GM18867 (cell line): ENCODE measurements around the gene EPHB1.
A peak's percentile ranks its signal among the peaks of the same experiment; 100 is the strongest.

Experiments used
- ATAC-seq: cut with Tn5 transposase; IDR thresholded peaks from one replicate; pipeline ENCODE4 v1.9.1; 2021; ENCODE audit warnings: mild to moderate bottlenecking, moderate library complexity; ENCODE audit not compliant: unreplicated experiment

The EPHB1 gene

DNA sequence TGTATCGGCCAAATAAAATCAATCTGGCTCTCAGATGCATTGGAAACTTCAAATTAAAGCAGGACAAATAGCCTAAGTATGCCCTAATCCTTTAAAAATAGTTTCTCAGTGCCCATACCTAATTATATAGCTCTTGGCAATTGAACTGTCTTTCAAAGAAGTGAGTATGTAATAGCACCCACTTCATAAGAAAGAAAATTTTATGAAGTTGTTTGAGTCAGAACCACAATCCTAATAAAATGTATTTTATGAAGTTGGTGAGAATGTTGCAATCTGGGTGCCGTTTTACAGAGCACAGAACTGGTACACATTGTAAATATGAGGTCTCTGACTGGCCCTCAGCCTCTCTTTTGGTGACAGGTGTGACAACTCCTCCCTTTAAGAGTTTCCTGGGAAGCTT lies 45.4 kb downstream of the EPHB1 start:
- no peak for ATAC-seq

DNA sequence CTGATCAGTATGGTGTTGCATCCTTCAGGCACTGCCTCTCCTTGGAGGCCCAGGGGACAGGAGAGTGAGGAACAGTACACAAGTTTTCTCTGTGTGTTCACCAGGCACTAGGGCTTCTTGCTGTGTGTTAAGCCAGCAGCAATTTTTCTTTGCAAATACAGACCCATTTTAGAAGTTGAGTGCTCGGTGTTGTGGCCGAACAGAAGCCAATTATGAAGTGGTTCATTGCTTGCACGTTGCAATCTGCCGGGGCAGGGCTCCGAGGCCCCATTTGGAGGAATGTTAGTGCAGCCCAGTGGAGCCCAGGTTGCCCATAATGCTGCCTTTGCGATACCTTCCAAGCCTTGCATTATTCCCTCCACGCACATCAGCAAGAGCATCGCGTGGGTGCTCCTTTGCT lies 51.0 kb downstream of the EPHB1 start:
- ATAC-seq: no peak

DNA sequence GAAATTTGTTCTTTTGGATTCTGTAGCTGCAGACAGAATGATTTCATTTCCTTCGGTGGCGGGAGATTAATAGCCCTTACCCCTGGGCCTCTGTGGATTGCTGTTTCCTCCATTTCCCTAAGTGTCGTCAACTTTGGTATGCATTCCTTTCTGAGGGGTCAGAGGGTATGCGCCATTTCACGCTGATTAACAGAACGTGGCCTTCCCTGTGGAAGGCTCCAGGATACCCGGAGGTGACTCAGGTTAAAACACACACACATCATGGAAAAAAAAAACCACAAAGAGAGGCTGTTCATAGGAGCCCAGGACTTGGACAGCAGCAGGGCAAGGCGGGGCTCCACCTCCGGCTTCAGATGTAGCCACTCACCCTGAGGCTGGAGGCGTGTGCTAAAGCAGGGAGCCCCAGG lies 51.9 kb downstream of the EPHB1 start:
- ATAC-seq: no peak

DNA sequence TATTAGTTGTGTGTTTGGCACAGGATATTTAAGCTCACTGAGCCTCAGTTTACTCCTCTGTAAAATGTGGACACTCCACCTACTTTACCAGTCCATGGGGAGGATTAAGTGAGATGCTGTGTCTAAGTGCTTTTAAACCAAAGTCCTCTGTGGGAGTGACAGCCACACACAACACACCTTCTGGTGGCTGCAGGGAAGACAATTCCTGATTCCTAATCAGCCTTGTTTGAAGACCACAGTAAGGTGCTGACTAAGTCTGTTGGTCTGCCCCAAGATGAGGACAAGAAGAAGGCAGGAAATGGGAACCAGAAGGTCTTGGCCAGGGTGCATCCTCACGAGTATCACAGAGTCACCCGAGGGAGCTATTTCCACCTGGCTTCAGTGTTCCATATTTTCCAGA lies 52.3 kb downstream of the EPHB1 start:
- ATAC-seq: no peak

DNA sequence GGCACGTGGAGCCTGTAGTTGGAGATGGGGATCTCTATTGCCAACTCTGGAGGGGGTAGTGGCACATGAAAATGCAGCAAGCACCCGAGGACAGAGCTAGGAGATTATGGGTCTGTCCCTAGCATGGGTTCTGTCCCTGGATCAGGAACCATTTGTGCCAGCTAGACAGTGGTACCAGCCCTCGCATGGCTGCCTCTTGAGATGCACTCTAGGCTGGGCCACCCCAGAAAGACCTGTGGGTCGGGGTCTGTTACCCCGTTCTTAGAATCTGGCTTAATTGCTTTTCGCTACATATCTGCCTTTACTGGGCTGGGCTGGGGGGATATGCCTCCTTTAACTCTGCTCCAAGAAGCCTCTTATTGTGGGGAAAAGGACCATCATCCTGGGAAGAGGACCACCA lies 54.5 kb downstream of the EPHB1 start:
- no peak for ATAC-seq

DNA sequence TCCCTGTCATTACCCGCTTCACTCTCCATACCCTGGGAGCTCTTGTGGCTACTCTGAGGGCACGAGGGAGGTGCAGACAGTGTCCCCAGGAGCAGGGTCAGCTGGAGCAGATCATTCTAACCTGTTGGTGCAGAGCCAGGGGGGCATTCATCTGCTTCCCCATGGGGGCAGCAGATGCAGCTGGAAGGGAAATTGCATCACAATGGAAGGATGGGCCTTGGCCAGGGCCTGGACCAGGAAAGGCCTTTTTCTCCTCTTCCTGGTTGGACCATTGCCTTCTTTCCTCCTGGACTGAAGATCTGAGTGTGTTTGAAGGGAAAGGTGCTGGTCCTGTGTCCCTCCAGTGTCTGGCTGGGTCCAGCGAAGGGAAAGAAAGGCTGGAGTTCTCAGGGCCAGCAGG lies 55.7 kb downstream of the EPHB1 start:
- no peak for ATAC-seq

DNA sequence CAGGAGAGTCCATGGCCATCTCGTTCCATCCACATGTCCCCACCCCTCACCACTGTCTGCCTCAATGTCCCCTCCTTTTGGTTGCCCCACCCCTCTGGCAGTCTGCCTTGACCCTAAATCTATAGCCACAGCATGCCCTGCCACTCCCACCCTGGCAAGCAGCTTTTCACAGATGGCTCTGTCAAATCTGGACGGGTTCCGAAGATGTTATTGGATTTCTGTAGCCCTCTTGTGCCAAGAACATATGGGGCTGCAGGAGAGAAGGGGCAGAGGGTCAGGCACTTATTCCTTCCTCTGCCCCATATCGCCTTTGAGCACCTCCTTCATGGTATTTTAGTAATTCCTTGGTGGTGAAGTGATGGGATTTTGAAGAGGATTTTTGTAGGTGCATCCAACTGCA lies 57.1 kb downstream of the EPHB1 start:
- ATAC-seq: no peak

DNA sequence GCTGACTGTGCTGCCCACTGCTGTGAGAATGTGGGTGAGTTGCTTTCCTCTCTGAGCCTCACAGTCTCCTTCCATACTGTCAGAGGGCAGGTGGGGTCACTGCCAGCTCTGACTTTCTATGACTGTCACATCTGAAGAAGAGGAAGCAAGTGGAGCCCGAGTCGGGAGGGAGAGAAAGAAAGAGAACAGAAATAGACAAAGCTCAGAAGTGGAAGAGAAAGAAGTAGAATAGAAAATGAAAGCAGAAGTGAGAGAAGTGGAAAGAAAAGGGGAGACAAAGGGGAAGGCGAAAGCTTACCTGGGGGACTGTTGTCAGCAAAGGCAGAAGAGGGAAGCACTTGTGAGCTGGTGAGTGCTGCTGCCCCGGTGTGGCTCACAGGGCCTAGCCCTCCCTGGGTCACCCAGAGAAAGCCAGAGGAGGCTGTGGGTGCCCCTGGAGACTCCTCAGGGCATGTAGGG lies 57.9 kb downstream of the EPHB1 start:
- ATAC-seq: peak; percentile 95

DNA sequence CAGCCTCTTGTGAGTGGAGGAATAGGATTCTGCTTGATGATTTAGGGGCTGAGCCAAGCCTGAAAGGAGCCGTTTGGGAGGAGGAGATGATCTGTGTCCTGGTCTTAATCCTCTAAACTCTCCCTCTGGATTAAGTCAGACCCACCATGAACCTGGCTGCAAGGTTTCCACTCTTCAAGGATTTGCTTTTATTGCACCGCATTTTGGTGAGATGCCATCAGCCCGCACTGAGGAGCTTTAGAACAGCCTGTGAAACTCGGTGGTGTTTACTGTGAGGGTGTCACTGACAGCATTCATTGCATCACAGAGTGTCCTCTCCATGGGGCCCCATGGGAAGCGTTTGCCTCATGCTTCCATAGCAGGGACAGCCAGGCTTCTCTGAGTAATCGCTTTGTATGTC lies 59.2 kb downstream of the EPHB1 start:
- no peak for ATAC-seq

DNA sequence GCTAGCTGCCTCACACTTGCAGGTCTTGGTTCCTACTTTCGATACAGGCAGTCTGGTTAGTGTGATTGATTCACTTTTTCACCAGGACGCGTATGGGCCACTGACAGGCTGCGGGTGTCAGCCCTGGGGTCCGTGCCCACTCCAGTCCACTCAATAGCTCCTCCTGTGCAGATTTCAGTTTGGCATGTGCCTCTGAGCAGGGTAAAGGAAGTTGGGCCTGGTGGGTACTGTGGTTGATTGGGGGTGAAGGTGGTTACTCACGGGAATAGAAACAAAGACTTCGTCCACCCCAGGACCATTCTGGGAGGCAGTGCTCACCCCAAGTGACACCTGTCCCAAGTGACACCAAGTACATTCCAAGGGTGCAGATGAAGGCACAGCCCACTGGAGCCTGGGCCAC lies 62.3 kb downstream of the EPHB1 start:
- ATAC-seq: no peak

DNA sequence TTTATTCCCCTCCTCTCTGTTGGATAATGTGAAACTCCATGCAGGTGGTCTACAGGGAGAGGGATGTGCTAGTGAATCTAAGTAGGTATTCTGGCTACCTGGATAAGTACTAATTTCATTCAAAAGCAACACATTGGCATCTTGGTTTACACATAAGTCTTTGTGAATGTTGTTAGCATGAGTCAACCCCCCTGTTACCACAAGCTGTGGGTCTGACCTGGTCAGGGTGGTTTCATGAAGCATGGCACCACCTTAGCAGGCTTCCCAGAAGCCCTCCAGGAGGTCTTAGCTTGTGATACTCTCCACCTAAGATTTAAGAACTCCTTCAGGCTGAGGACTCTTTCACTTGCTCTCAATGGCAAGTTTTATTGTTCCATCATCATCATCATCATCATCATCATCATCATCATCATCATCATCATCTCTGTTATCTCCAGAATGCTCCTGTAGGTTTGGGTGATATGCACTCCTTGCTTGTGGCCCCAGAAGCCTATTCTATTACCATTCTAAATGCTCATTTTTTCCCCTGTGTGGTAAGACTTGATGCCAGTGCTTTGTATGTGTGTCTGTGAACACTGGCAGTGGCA lies 62.8 kb downstream of the EPHB1 start:
- no peak for ATAC-seq

DNA sequence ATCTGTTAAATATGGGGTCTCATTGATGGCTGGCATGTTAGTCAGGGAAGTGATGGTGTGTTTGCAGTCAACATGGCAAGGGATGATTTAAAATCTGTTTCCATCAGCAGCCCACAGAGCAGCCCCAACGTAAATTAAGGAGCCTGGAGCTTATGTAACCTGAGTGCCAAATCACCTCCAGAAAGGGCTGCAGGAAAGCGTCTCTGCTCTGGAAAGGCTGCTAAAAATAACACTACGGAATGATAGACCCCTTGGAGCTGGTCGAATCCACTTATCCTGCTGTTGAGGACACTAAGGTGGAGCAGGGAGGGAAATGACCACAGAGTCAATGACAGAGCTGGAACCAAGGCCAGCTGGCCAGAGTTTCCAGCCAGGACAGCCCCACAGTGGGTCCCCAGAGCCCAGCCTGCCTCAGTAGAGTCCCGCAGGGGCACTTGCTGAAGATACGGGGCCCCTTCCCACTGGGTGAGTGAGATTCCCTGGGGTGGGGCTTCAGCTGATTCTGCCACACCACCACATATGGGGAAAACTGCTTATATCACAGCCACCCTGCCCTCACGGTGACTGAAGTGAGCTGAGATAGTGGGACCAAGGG lies 63.5 kb downstream of the EPHB1 start:
- no peak for ATAC-seq

DNA sequence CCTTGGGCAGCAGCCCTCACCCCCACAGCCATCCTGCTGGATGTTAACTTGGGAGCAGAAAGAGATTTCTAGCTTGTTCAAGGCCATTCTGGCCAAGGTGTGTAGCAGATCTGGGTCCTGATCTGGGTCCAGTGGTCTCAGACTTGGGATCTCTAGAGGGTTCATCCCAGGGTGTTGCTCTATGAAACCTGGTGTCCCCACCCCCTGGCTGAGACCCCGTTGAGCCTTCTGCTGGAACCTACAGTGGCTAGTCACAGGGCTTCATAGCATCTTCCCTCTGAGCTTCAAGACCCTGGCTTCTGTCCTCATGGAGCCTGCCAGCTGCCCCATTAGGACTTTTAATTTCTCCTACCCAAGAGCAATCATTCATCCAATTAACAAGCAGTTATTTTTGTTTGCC lies 64.3 kb downstream of the EPHB1 start:
- no peak for ATAC-seq

DNA sequence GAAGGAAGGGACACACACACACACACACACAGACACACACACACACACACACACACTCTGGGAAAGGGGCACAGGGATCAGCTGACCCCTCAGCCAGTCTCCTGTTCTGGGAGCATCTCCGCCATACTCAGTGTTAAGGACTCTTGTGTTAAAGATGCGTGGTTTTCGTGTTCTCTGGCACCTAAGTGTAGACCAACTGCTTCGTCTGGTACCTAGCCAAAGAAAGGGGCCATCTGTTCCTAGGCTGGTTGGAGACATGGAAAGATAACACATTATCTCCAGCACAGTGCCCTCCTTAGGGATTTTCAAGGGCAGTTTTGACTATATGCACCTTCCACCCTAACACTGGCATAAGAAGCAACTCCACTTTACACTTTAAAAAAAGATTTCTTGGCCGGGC lies 65.1 kb downstream of the EPHB1 start:
- no peak for ATAC-seq

DNA sequence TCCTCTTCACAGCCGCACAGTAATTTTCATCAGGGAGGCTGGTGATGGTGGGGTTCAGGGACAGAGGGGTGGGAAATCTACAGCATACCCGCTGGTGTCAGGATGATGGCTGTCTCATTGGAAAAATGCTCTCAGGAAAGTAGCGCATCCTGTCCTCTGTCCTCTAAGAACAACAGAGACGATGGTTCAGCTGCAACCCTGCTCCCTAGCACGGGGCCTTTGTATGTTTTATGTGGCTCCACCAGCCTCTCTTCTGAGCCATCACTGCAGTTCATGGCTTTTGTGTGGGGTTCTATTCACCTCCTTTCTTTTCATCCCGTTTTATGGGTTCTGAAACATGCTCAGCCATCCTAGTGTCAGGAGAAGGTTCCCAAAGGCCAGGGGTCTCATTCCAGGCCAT lies 68.9 kb downstream of the EPHB1 start:
- ATAC-seq: no peak

DNA sequence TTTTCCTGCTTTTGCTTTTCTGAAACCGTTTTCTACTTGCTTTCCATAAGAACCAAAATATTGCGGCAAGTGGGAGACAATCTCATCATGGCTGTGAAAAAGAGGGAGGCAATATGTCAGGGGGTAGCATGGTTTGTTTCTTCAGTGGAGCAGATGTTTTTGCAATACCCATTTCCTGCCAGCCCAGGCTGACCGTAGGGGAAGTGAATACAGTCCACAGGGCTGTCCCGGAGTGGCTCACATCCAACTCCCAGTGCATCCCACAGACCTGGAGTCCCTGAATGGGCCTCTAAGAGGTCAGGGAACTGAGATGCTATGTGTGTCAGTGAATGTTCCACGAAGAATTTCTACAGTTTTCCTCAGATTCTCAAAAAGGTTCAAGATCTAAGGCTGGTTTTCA lies 69.6 kb downstream of the EPHB1 start:
- ATAC-seq: no peak

DNA sequence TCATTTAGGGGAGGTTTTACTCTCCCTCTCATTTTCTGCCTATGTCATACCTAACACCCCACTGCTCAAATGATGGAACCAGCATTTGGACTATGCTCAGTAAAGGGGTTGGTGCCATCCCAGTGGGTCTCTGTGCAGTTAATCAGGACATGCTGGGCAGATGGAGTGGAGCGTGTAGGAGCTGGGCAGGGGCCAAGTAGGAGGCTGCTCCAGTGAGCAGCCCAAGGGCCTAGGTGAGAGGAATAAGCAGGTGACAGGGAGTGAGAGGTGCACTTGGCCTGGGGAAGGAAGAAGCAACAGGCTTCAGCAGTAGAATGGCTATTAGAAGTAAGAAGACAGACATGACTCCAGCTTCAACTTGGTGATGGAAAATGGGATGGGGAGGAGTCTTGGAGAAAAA lies 72.2 kb downstream of the EPHB1 start:
- ATAC-seq: no peak

DNA sequence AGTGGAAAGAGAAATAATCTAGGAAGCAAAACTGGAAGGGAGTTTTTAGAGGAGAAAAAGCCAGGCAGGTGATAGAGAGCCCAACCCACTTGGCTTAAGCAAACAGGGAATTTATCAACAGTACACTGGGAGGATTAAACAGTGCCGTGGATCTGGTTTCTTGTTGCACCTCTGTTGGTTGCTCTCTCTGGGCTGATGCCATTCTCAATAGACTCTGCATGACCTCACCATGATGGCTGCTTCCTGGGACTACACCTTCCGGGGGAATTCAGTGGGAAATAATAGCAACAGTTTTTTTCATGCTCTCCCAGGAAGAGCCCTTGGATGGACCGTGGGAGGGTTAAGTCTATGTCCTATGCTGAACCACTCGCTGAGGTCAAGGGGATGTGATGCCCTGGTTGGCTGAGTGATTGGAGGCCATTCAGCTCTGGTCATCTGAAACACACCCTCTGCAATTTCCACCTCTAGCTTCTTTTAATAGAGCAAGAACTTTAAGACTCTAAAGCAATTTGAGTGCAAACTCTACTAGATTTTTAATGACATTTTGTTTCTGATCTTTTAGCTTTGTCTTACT lies 74.2 kb downstream of the EPHB1 start:
- ATAC-seq: no peak

DNA sequence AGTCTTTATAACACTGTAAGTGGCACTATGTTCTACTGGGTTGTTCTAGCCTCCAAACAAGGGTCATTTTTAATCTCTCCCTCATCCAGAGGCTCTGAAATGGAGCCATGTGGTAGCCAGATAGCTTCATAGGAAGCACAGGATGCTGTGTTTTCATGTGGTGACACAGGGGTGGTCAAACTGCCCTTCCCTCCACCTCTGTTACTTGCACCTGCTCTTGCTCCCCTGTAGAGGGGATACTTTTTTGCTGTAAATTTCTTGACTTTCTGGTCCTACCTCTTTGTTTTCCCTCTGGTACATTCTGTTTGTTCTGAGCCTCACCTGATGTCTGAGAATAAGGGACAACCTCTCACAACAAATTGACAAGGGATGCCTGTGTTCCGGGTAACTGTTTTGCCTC lies 76.8 kb downstream of the EPHB1 start:
- ATAC-seq: no peak

DNA sequence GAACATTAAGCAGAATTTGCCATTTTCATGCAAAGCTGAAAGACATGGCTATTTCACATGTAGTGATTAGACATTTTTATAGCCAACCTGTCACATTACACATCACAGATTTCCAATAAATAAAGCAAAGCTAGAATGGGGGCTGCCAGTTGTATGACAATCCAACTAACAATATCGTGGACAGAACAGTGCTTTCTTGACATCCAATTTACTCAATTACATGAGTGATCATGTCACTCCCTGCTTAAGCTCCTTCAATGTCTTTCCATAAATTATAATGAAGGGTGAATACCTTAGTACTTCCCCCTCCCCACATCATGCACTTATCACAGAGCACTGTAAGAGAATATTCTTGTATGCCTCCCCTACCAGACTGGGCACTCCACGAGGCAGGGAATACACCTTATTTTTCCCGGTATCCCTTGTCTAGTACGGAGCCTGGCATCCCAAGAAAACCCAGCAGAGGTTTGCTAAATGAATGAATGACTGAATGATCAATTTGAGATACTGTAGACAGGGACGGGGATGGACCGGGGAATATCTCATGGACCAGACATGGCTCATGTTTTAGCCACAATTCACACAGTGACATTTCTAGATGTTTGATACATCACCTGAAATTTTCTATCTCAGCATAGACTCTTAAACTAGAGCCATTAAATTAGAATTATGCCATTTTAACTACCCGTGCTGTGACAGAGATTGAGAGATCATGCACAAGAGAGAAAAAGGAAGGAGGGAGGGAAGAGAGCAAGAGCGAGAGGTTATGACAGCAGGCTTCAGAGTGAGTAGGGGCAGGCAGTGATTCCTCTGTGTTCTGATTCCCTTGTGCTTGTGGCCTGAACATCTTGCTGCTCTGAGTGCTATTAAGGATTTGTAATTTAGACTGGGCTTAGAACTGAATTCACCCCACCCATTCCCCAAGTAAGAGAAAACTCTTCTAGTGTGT lies 77.7 kb downstream of the EPHB1 start:
- no peak for ATAC-seq

DNA sequence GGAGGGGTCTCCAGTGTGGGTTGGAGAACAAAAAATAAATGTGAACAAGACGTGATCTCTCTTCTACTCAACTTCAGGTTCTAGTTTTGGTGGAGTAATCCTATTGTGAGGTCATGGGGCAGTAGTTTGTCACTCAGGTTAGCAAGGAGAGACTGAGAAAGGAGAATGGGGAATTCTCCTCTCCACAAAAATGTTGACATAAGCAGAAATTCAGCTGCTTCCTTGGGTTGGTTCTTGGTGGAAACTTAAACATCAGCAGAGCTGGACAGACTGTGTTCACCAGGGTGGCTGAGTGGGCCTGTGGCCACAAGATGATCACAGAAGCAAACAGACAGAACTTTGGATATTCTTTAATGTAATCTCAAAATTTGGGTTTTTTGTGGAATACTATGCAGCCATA lies 78.7 kb downstream of the EPHB1 start:
- ATAC-seq: no peak
